ENCODE results near the gene UNC5B. TPM values are rescaled to one million over a fixed set of nuclear protein-coding genes. Genes with fewer than 3 reads are reported as not detected.

Gene UNC5B
- total RNA-seq, 4 donors from 2014 or later = 2.2 to 3.7 (median 3.2) TPM

GRCh38 chr10:71213127-71213621 is 804 bp downstream of the UNC5B start:
- Histone ChIP-seq H3K4me3 (peak overlapping the region; percentile 69 to 79), H3K27ac (peak overlapping the region; percentile 15 to 89 (median 84)), H3K4me1 (peaks cover 0 to 63% (median 10%) of the 10 kb centered on the region in 3 donors), H3K27me3 (peaks cover 25% of the 10 kb centered on the region), H3K9me3 (no peaks in the 10 kb centered on the region), H3K36me3 (no peaks in the 10 kb centered on the region)
- no peak for TF ChIP-seq EP300 (IDR thresholded peaks at IDR 0.05)
- TF ChIP-seq POLR2A (IDR thresholded peaks at IDR 0.05) = no peak
- no peak for TF ChIP-seq CTCF (IDR thresholded peaks at IDR 0.05)
- TF ChIP-seq POLR2AphosphoS5 (IDR thresholded peaks at IDR 0.05) = no peak
- WGBS, 2 donors (ENCODE audit: low coverage in 1 of 2) = 0 to 3% methylated on average over 5 of the region's 36 CpGs
- no peak for ATAC-seq

- TF ChIP-seq EP300 (IDR thresholded peaks at IDR 0.05) = no peak
- no peak for TF ChIP-seq POLR2A (IDR thresholded peaks at IDR 0.05)
- no peak for TF ChIP-seq POLR2AphosphoS5 (IDR thresholded peaks at IDR 0.05)
- TF ChIP-seq CTCF (IDR thresholded peaks at IDR 0.05) = no peak
- Histone ChIP-seq H3K4me3 (peak overlapping the region; percentile 69 to 79), H3K36me3 (no peaks in the 10 kb centered on the region), H3K9me3 (no peaks in the 10 kb centered on the region), H3K27me3 (peaks cover 25% of the 10 kb centered on the region), H3K27ac (peak overlapping the region in 1 of 4 donors; percentile 24), H3K4me1 (peaks cover 0 to 62% (median 10%) of the 10 kb centered on the region in 3 donors)
- 15 to 17% methylated on average over 3 to 10 of the region's 33 CpGs for WGBS, 2 donors (ENCODE audit: low coverage in 1 of 2)
- no peak for ATAC-seq
Measured at GRCh38 chr10:71213761-71214440, 1.5 kb downstream of the UNC5B start.

GRCh38 chr10:71214641-71215559 is 2.5 kb downstream of the UNC5B start:
- no peak for ATAC-seq
- WGBS, 2 donors (ENCODE audit: low coverage in 1 of 2) = 100% methylated on average over 2 of the region's 7 CpGs; no CpG with 5 or more reads in 1 of the 2 donors
- H3K4me1 ChIP-seq = peaks cover 0 to 57% (median 10%) of the 10 kb centered on the region in 3 donors
- H3K4me3 ChIP-seq = no peak overlapping the region
- peaks cover 17% of the 10 kb centered on the region for H3K27me3 ChIP-seq
- H3K36me3 ChIP-seq = no peaks in the 10 kb centered on the region
- no peaks in the 10 kb centered on the region for H3K9me3 ChIP-seq
- no peak overlapping the region for H3K27ac ChIP-seq
- TF ChIP-seq CTCF (IDR thresholded peaks at IDR 0.05) (no peak), EP300 (IDR thresholded peaks at IDR 0.05) (no peak), POLR2AphosphoS5 (IDR thresholded peaks at IDR 0.05) (no peak), POLR2A (IDR thresholded peaks at IDR 0.05) (no peak)

GRCh38 chr10:71216363-71216695 is 4.0 kb downstream of the UNC5B start:
- no peak for ATAC-seq
- Histone ChIP-seq H3K27me3 (peaks cover 2% of the 10 kb centered on the region), H3K4me1 (peaks cover 0 to 57% (median 10%) of the 10 kb centered on the region in 3 donors), H3K27ac (peak overlapping the region in 1 of 4 donors; percentile 62), H3K9me3 (no peaks in the 10 kb centered on the region), H3K36me3 (no peaks in the 10 kb centered on the region), H3K4me3 (no peak overlapping the region)
- WGBS, 2 donors (ENCODE audit: low coverage in 1 of 2) = 88% methylated on average over 1 of the region's 1 CpG; no CpG with 5 or more reads in 1 of the 2 donors
- no peak for TF ChIP-seq EP300 (IDR thresholded peaks at IDR 0.05)

GRCh38 chr10:71216751-71217265 is 4.4 kb downstream of the UNC5B start:
- no peaks in the 10 kb centered on the region for H3K9me3 ChIP-seq
- WGBS, 2 donors (ENCODE audit: low coverage in 1 of 2) = 0 to 30% methylated on average over 2 to 5 of the region's 8 CpGs

More at GRCh38 chr10:71216751-71217265, 4.4 kb downstream of the UNC5B start:
- no peak for ATAC-seq
- Histone ChIP-seq H3K36me3 (no peaks in the 10 kb centered on the region), H3K4me1 (peaks cover 0 to 53% (median 6%) of the 10 kb centered on the region in 3 donors), H3K27ac (peak overlapping the region in 2 of 4 donors; percentile 62 to 67), H3K4me3 (peak overlapping the region; percentile 36 to 60), H3K27me3 (no peaks in the 10 kb centered on the region)
- no peak for TF ChIP-seq POLR2A (IDR thresholded peaks at IDR 0.05)
- TF ChIP-seq EP300 (IDR thresholded peaks at IDR 0.05) = no peak
- TF ChIP-seq POLR2AphosphoS5 (IDR thresholded peaks at IDR 0.05) = no peak
- TF ChIP-seq CTCF (IDR thresholded peaks at IDR 0.05) = no peak

Measured in gastroesophageal sphincter (tissue), 4 donors.